Neuronal stem cell (in vitro differentiated cells): ENCODE measurements around the gene TXN2.

ENCODE experiments used
- DNase-seq: peaks from one replicate; pipeline ENCODE4 v3.0.0-alpha.2; 2013; ENCODE audit warnings: low spot score
- H2AFZ ChIP-seq: one replicate; pipeline ENCODE4 v1.6.1; 2013; ENCODE audit warnings: mild to moderate bottlenecking, low read length, inconsistent platforms
- H2AK5ac ChIP-seq: 2 replicates; pipeline ENCODE4 v1.6.1; 2013; ENCODE audit warnings: low read depth, mild to moderate bottlenecking, inconsistent platforms, low read length, moderate library complexity, mixed read lengths
- H2BK120ac ChIP-seq: 2 replicates; pipeline ENCODE4 v1.6.1; 2013; ENCODE audit warnings: low read depth, mild to moderate bottlenecking, inconsistent platforms, low read length, moderate library complexity, mixed read lengths
- H2BK12ac ChIP-seq: one replicate; pipeline ENCODE4 v1.6.1; 2013; ENCODE audit warnings: low read length, inconsistent platforms
- H2BK15ac ChIP-seq: 2 replicates; pipeline ENCODE4 v1.6.1; 2013; ENCODE audit warnings: mild to moderate bottlenecking, low read length, inconsistent platforms, mixed read lengths
- H2BK5ac ChIP-seq: one replicate; pipeline ENCODE4 v1.6.1; 2013; ENCODE audit warnings: inconsistent platforms, mild to moderate bottlenecking, low read length, moderate library complexity
- H3K14ac ChIP-seq: one replicate; pipeline ENCODE4 v1.6.1; 2013; ENCODE audit warnings: low read length, inconsistent platforms
- H3K18ac ChIP-seq: 2 replicates; pipeline ENCODE4 v1.6.1; 2013; ENCODE audit warnings: low read length, inconsistent platforms
- H3K23ac ChIP-seq: 2 replicates; pipeline ENCODE4 v1.6.1; 2013; ENCODE audit warnings: low read depth, mild to moderate bottlenecking, mixed read lengths, low read length, inconsistent platforms; ENCODE audit not compliant: poor library complexity
- H3K27ac ChIP-seq: replicated peaks from 3 replicates; pipeline ENCODE4 v1.5.1; 2013; ENCODE audit warnings: low read length, inconsistent platforms
- H3K27me3 ChIP-seq, 3 experiments: 2 replicates each; pipeline ENCODE4 v1.6.1; 2013; ENCODE audit warnings: low read length in 3 of 3, mild to moderate bottlenecking in 2 of 3, inconsistent platforms in 1 of 3, low read depth in 1 of 3, mixed read lengths in 1 of 3, moderate library complexity in 1 of 3; ENCODE audit not compliant: control insufficient read depth in 3 of 3, insufficient read depth in 3 of 3
- H3K36me3 ChIP-seq, 2 donors: replicated peaks in 1 of 2; 2 replicates each; pipeline ENCODE4 v1.6.1; 2013; ENCODE audit warnings: low read length in 2 of 2; ENCODE audit not compliant: control insufficient read depth in 2 of 2, insufficient read depth in 2 of 2
- H3K4ac ChIP-seq: 2 replicates; pipeline ENCODE4 v1.6.1; 2013; ENCODE audit warnings: inconsistent platforms, mild to moderate bottlenecking, low read length, moderate library complexity
- H3K4me1 ChIP-seq, 2 donors: 1 replicate in 1 of 2; 2 replicates in 1 of 2; pipeline ENCODE4 v1.6.1; 2013; ENCODE audit warnings: low read length in 2 of 2, low read depth in 1 of 2; ENCODE audit not compliant: control insufficient read depth in 2 of 2, insufficient read depth in 1 of 2
- H3K4me2 ChIP-seq: one replicate; pipeline ENCODE4 v1.6.1; 2013; ENCODE audit warnings: mild to moderate bottlenecking, low read length, inconsistent platforms; ENCODE audit not compliant: insufficient read depth, poor library complexity, severe bottlenecking
- H3K4me3 ChIP-seq, 2 donors: 2 replicates each; pipeline ENCODE4 v1.5.1; 2013; ENCODE audit warnings: low read length in 2 of 2, mild to moderate bottlenecking in 2 of 2, inconsistent platforms in 1 of 2, moderate library complexity in 1 of 2
- H3K79me1 ChIP-seq: one replicate; pipeline ENCODE4 v1.6.1; 2013; ENCODE audit warnings: low read depth, mild to moderate bottlenecking, inconsistent platforms, low read length, moderate library complexity
- H3K9ac ChIP-seq: one replicate; pipeline ENCODE4 v1.6.1; 2013; ENCODE audit warnings: mild to moderate bottlenecking, low read depth, low read length, inconsistent platforms; ENCODE audit not compliant: poor library complexity
- H3K9me3 ChIP-seq, 2 donors: replicated peaks in 1 of 2; 2 replicates each; pipeline versions ENCODE3 to v1.6.1; 2013; ENCODE audit warnings: low read length in 2 of 2, mild to moderate bottlenecking in 2 of 2, inconsistent platforms in 1 of 2, low read depth in 1 of 2, mixed read lengths in 1 of 2, moderate library complexity in 1 of 2; ENCODE audit not compliant: control insufficient read depth in 2 of 2, insufficient read depth in 1 of 2
- H4K8ac ChIP-seq: one replicate; pipeline ENCODE4 v1.6.1; 2013; ENCODE audit warnings: low read depth, mild to moderate bottlenecking, inconsistent platforms, low read length, moderate library complexity
- H4K91ac ChIP-seq: one replicate; pipeline ENCODE4 v1.6.1; 2013; ENCODE audit warnings: low read length, low read depth, mild to moderate bottlenecking, inconsistent platforms; ENCODE audit not compliant: poor library complexity
- WGBS, 2 donors: extraction: QIAGEN DNeasy Blood & Tissue Kit; methylation state at CpG; one replicate each; pipeline ENCODE4 v1.1.7; 2013; ENCODE audit warnings: missing lambda C conversion rate in 2 of 2, mixed read lengths in 1 of 2; ENCODE audit not compliant: insufficient read length in 2 of 2, insufficient replicate concordance in 1 of 2; ENCODE audit errors: extremely low coverage in 2 of 2; 5-methylcytosine and 5-hydroxymethylcytosine counted together

TXN2 gene

DNA sequence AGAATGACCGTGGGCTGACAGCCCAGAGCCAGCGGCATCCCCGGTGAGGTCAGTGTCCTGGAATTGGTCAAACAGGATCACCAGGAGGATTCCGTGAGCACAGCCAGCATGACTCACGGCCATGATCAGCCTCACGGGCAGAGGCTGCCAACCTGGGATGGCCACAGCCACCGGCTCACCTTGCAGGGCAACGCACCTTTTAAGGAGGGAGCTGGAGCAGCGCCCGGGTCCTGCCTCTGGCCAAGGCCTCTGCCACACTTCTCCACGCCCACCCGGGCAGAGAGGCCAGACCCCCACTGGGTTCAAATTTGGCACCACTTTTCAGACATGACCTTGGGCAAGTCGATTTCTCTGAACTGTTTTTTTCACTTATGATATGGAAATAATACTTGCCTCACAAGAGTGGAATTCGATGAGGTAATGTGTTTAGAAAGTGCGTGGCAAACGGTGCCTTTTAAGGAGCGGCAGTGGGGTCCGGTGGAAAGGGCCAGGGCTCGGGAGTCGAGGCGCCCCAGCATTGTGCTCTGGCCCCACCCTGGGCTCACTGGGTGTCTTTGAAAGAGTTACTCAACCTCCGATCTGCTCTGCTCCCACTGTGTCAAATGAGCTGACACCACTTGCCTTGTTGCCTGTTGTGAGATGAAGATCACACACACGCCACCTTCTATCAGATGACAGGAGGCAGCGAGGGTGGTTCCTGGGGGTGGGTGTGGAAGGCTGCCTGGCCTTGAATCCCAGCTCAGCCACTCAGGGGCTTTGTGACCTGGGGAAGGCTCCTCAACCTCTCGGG is 16.0 kb downstream of the TXN2 start:
- Histone ChIP-seq H4K91ac (no peak overlapping the region), H2BK5ac (peak overlapping the region; percentile 92), H3K4me2 (no peak overlapping the region), H2BK120ac (no peak overlapping the region), H2BK15ac (no peak overlapping the region), H3K4me1 (peaks cover 3 to 4% of the 10 kb centered on the region in 2 donors), H3K9ac (no peak overlapping the region), H3K14ac (no peak overlapping the region), H3K23ac (no peak overlapping the region), H2AK5ac (peak overlapping the region; percentile 56), H3K36me3 (peaks cover 9 to 25% of the 10 kb centered on the region in 2 donors), H3K27me3 (no peaks in the 10 kb centered on the region), H4K8ac (no peak overlapping the region), H3K79me1 (no peaks in the 10 kb centered on the region), H3K27ac (no peak overlapping the region), H3K18ac (peak overlapping the region; percentile 15), H3K9me3 (no peaks in the 10 kb centered on the region), H2AFZ (no peak overlapping the region), H3K4ac (no peak overlapping the region), H2BK12ac (no peak overlapping the region), H3K4me3 (no peak overlapping the region)
- DNase-seq, result no peak
- no CpG with 5 or more reads among the region's 25 CpGs for WGBS, 2 donors

DNA sequence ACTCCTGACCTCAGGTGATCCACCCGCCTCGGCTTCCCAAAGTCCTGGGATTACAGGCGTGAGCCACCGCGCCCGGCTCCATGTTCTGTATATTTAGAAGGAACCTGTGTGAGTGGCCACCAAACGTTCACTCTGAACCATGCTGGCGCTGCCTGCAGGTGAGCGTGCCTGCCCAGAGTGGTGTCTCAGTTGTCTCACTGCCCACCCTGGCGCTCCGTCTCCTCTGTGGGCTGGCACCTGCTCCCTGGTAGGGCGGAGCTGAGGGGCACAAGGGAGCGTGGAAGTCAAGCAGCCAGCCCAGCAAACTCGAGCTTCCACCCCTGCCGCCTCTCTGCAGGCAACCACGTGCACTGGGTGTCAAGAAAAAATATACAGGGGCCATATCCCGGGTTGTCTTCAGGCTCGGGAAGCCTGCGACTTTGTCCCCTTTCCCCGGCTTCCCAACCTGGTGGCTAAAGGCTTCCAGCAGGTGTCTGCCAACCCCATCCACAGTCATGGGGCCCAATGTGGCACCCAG is 16.7 kb downstream of the TXN2 start:
- no CpG with 5 or more reads among the region's 20 CpGs for WGBS, 2 donors

DNA sequence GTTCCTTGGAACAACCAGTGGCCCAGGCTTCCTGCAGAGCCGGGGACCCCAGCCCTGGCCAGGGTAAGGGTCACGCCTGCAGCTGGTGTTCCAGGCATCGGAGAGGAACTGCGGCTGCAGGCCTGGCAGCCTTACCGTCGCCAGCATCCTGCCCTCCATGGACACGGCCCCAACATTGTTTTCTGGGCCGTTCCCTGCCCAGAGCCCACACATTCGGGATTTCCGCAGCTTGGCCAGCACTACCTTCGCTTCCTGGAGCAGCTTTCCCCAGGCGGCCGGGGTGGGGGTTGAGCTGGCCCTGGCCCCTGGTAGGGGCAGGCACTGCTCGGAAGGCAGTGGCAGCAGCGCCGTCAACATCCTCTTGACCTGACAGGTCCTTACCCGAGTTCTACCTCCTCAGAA is 17.7 kb downstream of the TXN2 start:
- no peak overlapping the region for H4K91ac ChIP-seq
- H3K18ac ChIP-seq, result peak overlapping the region; percentile 60
- peak overlapping the region; percentile 53 for H2AK5ac ChIP-seq
- H3K23ac ChIP-seq, result peak overlapping the region; percentile 73
- peak overlapping the region; percentile 30 for H2AFZ ChIP-seq
- no CpG with 5 or more reads among the region's 17 CpGs for WGBS, 2 donors
- H2BK120ac ChIP-seq, result no peak overlapping the region
- H4K8ac ChIP-seq, result no peak overlapping the region
- H3K36me3 ChIP-seq, result peaks cover 7 to 20% of the 10 kb centered on the region in 2 donors
- peak overlapping the region; percentile 4 for H2BK15ac ChIP-seq
- H3K4ac ChIP-seq, result no peak overlapping the region
- H2BK5ac ChIP-seq, result peak overlapping the region; percentile 59
- no peaks in the 10 kb centered on the region for H3K9me3 ChIP-seq
- H3K27me3 ChIP-seq, result no peaks in the 10 kb centered on the region
- H3K79me1 ChIP-seq, result no peaks in the 10 kb centered on the region
- H3K14ac ChIP-seq, result no peak overlapping the region
- no peak for DNase-seq
- peaks cover 2 to 6% of the 10 kb centered on the region in 2 donors for H3K4me1 ChIP-seq
- H3K4me3 ChIP-seq, result no peak overlapping the region
- no peak overlapping the region for H2BK12ac ChIP-seq
- peak overlapping the region; percentile 54 for H3K9ac ChIP-seq
- no peak overlapping the region for H3K4me2 ChIP-seq
- H3K27ac ChIP-seq, result no peak overlapping the region

More for the DNA sequence above, 16.7 kb downstream of the TXN2 start:
- H3K79me1 ChIP-seq, result no peaks in the 10 kb centered on the region
- peak overlapping the region; percentile 56 for H3K14ac ChIP-seq
- H2BK120ac ChIP-seq, result no peak overlapping the region
- peak overlapping the region; percentile 92 for H2BK5ac ChIP-seq
- no peak overlapping the region for H3K9ac ChIP-seq
- H3K36me3 ChIP-seq, result peaks cover 9 to 25% of the 10 kb centered on the region in 2 donors
- H4K8ac ChIP-seq, result no peak overlapping the region
- peaks cover under 1 to 4% of the 10 kb centered on the region in 2 donors for H3K4me1 ChIP-seq
- H2BK15ac ChIP-seq, result peak overlapping the region; percentile 74
- no peaks in the 10 kb centered on the region for H3K27me3 ChIP-seq
- no peak overlapping the region for H3K4me3 ChIP-seq
- H2BK12ac ChIP-seq, result no peak overlapping the region
- H4K91ac ChIP-seq, result no peak overlapping the region
- no peak overlapping the region for H2AFZ ChIP-seq
- H3K4me2 ChIP-seq, result no peak overlapping the region
- no peak overlapping the region for H3K23ac ChIP-seq
- H3K18ac ChIP-seq, result no peak overlapping the region
- no peak overlapping the region for H3K27ac ChIP-seq
- no peaks in the 10 kb centered on the region for H3K9me3 ChIP-seq
- H3K4ac ChIP-seq, result peak overlapping the region; percentile 61
- no peak overlapping the region for H2AK5ac ChIP-seq
- no peak for DNase-seq
